GM20000 (cell line): ENCODE data around the gene APC2.
"Not testable (repeated sequence)": the region's sequence is repeated elsewhere in the genome, so short reads cannot be mapped to it uniquely, and the experiment has no call there.

ENCODE experiments used
- DNase-seq: peaks from one replicate; pipeline ENCODE4 v3.0.0; 2012; ENCODE audit warnings: low spot score
- CTCF ChIP-seq: IDR thresholded peaks from 2 replicates; pipeline ENCODE4 v1.5.1; 2012; ENCODE audit warnings: mild to moderate bottlenecking, control low read depth; ENCODE audit errors: extremely low read depth, missing control alignments

Gene APC2

GRCh38 chr19:1472231-1473084 is 22.5 kb downstream of the APC2 start:
- TF ChIP-seq CTCF = no peak

GRCh38 chr19:1473085-1473851 is 23.3 kb downstream of the APC2 start:
- no peak for DNase-seq
- TF ChIP-seq CTCF = no peak

More at GRCh38 chr19:1472231-1473084, 22.5 kb downstream of the APC2 start:
- DNase-seq = no peak

GRCh38 chr19:1474011-1474764 is 24.3 kb downstream of the APC2 start:
- TF ChIP-seq CTCF = no peak
- DNase-seq = no peak

- DNase-seq = no peak
- no peak for TF ChIP-seq CTCF
Measured at GRCh38 chr19:1474765-1475351, 24.9 kb downstream of the APC2 start.

- DNase-seq = no peak
- TF ChIP-seq CTCF = no peak
Measured at GRCh38 chr19:1475751-1476437, 26.0 kb downstream of the APC2 start.

GRCh38 chr19:1477056-1477455 is 27.1 kb downstream of the APC2 start:
- DNase-seq = not testable (repeated sequence)
